ENCODE data around the gene SLC44A5. TPM values are rescaled to one million over a fixed set of nuclear protein-coding genes. Genes with fewer than 3 reads are reported as not detected.

The SLC44A5 gene
- total RNA-seq, 1 donor from 2014 or later: 4.1 TPM

DNA sequence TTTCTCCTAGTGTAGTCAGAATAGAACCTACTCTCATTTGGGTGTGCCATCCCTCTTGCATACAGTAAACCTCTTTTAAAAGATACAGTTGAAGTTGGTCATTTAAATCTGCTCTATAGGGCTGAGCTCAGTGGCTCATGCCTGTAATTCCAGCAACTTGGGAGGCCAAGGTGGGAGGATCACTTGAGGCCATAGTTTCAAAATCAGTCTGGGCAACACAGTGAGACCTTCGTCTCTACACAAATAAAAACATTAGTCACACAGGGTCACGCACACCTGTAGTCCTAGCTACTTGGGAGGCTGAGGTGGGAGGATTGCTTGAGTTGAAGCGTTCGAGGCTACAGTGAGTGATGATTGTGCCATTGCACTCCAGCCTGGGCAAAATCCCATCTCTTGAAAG lies 292.9 kb downstream of the SLC44A5 start:
- DNase-seq (ENCODE audit: low spot score in 2 of 2, unreplicated experiment in 2 of 2): no peak
- TF ChIP-seq CTCF (IDR thresholded peaks at IDR 0.05; ENCODE audit: unreplicated experiment): no peak
- Mint-ChIP-seq H3K9me3 (no peaks in the 10 kb centered on the region), H3K4me3 (no peak overlapping the region), H3K27ac (no peak overlapping the region), H3K27me3 (ENCODE audit: low read depth) (peaks cover 31% of the 10 kb centered on the region), H3K4me1 (no peaks in the 10 kb centered on the region), H3K36me3 (no peaks in the 10 kb centered on the region)

DNA sequence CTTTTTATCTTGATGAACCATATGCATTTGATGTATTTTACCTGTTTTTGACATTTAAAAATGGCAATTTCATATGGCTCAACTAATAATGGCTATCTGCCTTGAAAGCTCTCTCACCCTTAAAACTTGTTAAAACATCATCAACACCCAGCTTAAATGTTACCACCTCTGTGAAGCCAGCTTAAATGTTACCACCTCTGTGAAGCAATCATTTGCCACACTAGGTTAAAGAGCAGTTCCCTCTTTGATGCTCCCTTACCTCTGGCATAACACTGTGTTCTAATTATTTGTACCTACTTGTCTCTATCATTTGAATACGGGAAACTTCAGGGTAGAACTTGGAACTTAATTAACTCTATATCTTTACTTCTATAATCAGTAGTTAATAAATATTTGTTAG lies 294.7 kb downstream of the SLC44A5 start:
- Mint-ChIP-seq H3K4me1 (no peaks in the 10 kb centered on the region), H3K27me3 (ENCODE audit: low read depth) (peaks cover 31% of the 10 kb centered on the region), H3K4me3 (no peak overlapping the region), H3K36me3 (no peaks in the 10 kb centered on the region), H3K27ac (no peak overlapping the region), H3K9me3 (no peaks in the 10 kb centered on the region)
- TF ChIP-seq CTCF (IDR thresholded peaks at IDR 0.05; ENCODE audit: unreplicated experiment): no peak
- DNase-seq (ENCODE audit: low spot score in 2 of 2, unreplicated experiment in 2 of 2): no peak

GRCh38 chr1:75312620-75313019 lies 298.3 kb downstream of the SLC44A5 start:
- H3K4me3 Mint-ChIP-seq: no peak overlapping the region
- H3K27ac Mint-ChIP-seq: no peak overlapping the region
- H3K9me3 Mint-ChIP-seq: no peaks in the 10 kb centered on the region
- DNase-seq (ENCODE audit: low spot score in 2 of 2, unreplicated experiment in 2 of 2): no peak
- no peaks in the 10 kb centered on the region for H3K4me1 Mint-ChIP-seq
- TF ChIP-seq CTCF (IDR thresholded peaks at IDR 0.05; ENCODE audit: unreplicated experiment): no peak
- peaks cover 31% of the 10 kb centered on the region for H3K27me3 Mint-ChIP-seq (ENCODE audit: low read depth)
- no peaks in the 10 kb centered on the region for H3K36me3 Mint-ChIP-seq

GRCh38 chr1:75310067-75310466 lies 300.8 kb downstream of the SLC44A5 start:
- Mint-ChIP-seq H3K9me3 (no peaks in the 10 kb centered on the region), H3K4me3 (no peak overlapping the region), H3K27me3 (ENCODE audit: low read depth) (peaks cover 14% of the 10 kb centered on the region), H3K27ac (no peak overlapping the region), H3K4me1 (no peaks in the 10 kb centered on the region), H3K36me3 (no peaks in the 10 kb centered on the region)
- no peak for DNase-seq (ENCODE audit: low spot score in 2 of 2, unreplicated experiment in 2 of 2)
- no peak for TF ChIP-seq CTCF (IDR thresholded peaks at IDR 0.05; ENCODE audit: unreplicated experiment)

- no peak for DNase-seq (ENCODE audit: low spot score in 2 of 2, unreplicated experiment in 2 of 2)
- Mint-ChIP-seq H3K27me3 (ENCODE audit: low read depth) (peaks cover 1% of the 10 kb centered on the region), H3K9me3 (no peaks in the 10 kb centered on the region), H3K27ac (no peak overlapping the region), H3K4me3 (no peak overlapping the region), H3K4me1 (no peaks in the 10 kb centered on the region), H3K36me3 (no peaks in the 10 kb centered on the region)
- TF ChIP-seq CTCF (IDR thresholded peaks at IDR 0.05; ENCODE audit: unreplicated experiment): no peak
Measured at GRCh38 chr1:75308365-75308764, 302.5 kb downstream of the SLC44A5 start.

DNA sequence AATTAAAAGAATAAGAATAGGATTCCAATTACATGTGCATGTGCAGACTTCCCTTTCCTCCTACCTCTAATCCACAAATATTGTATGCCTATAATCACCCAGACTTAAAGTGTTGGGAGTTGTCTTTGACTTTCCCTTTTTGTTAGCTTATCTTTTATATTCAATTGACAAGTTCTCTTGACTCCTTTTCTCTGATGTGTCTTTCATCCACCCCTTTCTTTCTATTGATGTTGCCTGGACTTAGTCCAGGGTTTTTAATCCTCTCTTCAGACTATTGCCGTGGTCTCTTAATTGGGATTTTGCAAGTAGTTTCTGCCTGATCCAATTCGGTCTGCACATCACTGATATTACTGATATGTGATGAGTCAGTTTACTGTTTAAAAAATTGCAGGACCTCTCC lies 305.9 kb downstream of the SLC44A5 start:
- no peak for DNase-seq (ENCODE audit: low spot score in 2 of 2, unreplicated experiment in 2 of 2)
- TF ChIP-seq CTCF (IDR thresholded peaks at IDR 0.05; ENCODE audit: unreplicated experiment): no peak
- no peaks in the 10 kb centered on the region for H3K27me3 Mint-ChIP-seq (ENCODE audit: low read depth)
- H3K4me3 Mint-ChIP-seq: no peak overlapping the region
- H3K4me1 Mint-ChIP-seq: no peaks in the 10 kb centered on the region
- H3K9me3 Mint-ChIP-seq: no peaks in the 10 kb centered on the region
- no peaks in the 10 kb centered on the region for H3K36me3 Mint-ChIP-seq
- H3K27ac Mint-ChIP-seq: no peak overlapping the region
